Activated CD4-positive, CD25-positive, alpha-beta regulatory T cell treated with anti-CD3 and anti-CD28 coated beads, Interleukin-2, amount 50 U/mL, for 16 hours (primary cell): Measurements from ENCODE around the gene NTRK3.

Experiments used
- DNase-seq: peaks from one replicate; pipeline ENCODE4 v3.0.0-alpha.2; 2020; ENCODE audit warnings: low read depth, low spot score

The NTRK3 gene

GRCh38 chr15:88231909-88232644 lies 24.5 kb downstream of the NTRK3 start:
- no peak for DNase-seq

- DNase-seq, result no peak
Measured at GRCh38 chr15:88230823-88231222, 25.7 kb downstream of the NTRK3 start.

GRCh38 chr15:88225461-88225860 lies 31.1 kb downstream of the NTRK3 start:
- no peak for DNase-seq

GRCh38 chr15:88223084-88223483 lies 33.5 kb downstream of the NTRK3 start:
- no peak for DNase-seq

- DNase-seq, result no peak
Measured at GRCh38 chr15:88221836-88222235, 34.7 kb downstream of the NTRK3 start.

GRCh38 chr15:88220443-88221335 lies 35.9 kb downstream of the NTRK3 start:
- DNase-seq, result no peak

- no peak for DNase-seq
Measured at GRCh38 chr15:88219623-88220022, 36.9 kb downstream of the NTRK3 start.

- no peak for DNase-seq
Measured at GRCh38 chr15:88218557-88219221, 37.9 kb downstream of the NTRK3 start.

GRCh38 chr15:88215066-88215648 lies 41.4 kb downstream of the NTRK3 start:
- DNase-seq, result no peak

GRCh38 chr15:88209111-88209510 lies 47.4 kb downstream of the NTRK3 start:
- no peak for DNase-seq

- DNase-seq, result no peak
Measured at GRCh38 chr15:88208396-88208795, 48.1 kb downstream of the NTRK3 start.

- DNase-seq, result no peak
Measured at GRCh38 chr15:88207565-88207964, 49.0 kb downstream of the NTRK3 start.

GRCh38 chr15:88204584-88204983 lies 52.0 kb downstream of the NTRK3 start:
- DNase-seq, result no peak

- no peak for DNase-seq
Measured at GRCh38 chr15:88202231-88202630, 54.3 kb downstream of the NTRK3 start.

- no peak for DNase-seq
Measured at GRCh38 chr15:88201207-88201606, 55.3 kb downstream of the NTRK3 start.

- DNase-seq, result no peak
Measured at GRCh38 chr15:88196961-88197360, 59.6 kb downstream of the NTRK3 start.

GRCh38 chr15:88194162-88194561 lies 62.4 kb downstream of the NTRK3 start:
- DNase-seq, result no peak

GRCh38 chr15:88193415-88193814 lies 63.1 kb downstream of the NTRK3 start:
- DNase-seq, result no peak

- DNase-seq, result no peak
Measured at GRCh38 chr15:88191812-88192165, 64.8 kb downstream of the NTRK3 start.

- DNase-seq, result no peak
Measured at GRCh38 chr15:88190232-88190631, 66.3 kb downstream of the NTRK3 start.

GRCh38 chr15:88188300-88188699 lies 68.2 kb downstream of the NTRK3 start:
- no peak for DNase-seq

- no peak for DNase-seq
Measured at GRCh38 chr15:88187195-88187594, 69.3 kb downstream of the NTRK3 start.
